HG02588 (cell line): ENCODE data around the gene SCN5A.
A peak's percentile ranks its signal among the peaks of the same experiment; 100 is the strongest.

Source experiments
- ATAC-seq: cut with Tn5 transposase; IDR thresholded peaks from one replicate; pipeline ENCODE4 v1.9.1; 2021; ENCODE audit warnings: mild to moderate bottlenecking, moderate library complexity; ENCODE audit not compliant: unreplicated experiment

SCN5A gene

DNA sequence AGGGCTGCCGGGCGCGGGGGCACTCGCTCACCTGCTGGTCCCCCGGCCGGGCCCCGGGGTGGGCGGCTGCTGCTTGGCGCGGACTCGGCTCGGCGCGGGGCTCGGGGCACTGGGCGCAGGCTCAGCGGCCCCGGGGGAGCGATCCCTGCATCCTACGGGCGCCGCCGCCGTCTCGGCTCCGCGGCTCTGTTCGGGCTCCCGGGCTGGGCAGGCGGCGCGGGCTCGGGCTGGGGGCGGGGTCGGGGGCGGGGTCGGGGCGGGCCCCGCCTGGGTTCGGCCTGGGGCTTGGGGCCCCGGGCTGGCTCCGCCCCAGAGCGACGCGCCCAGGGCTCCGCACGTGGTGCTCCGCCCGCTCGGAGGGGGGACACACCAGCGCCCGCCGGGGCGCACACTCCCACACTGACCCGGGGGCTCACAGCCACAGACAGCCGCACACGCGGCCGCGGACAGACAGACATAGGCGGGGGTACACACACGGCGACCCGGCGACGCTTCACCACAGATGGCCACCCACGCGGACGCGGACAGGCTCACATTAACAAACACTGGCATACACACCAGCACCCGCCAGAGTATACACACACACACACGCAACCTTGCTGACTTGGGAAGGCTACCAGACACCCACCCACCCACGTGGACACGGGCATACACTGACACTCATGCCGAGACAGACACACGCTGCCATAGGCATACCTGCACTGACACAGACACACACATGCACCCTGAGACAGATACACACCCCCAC lies at the start of gene SCN5A:
Gene SCN5A, minus strand, starts transcription at position 188 of the 748 bp plus-strand sequence. CDS start 16,380 bp downstream, outside the sequence.
- ATAC-seq, result peak; percentile 60

DNA sequence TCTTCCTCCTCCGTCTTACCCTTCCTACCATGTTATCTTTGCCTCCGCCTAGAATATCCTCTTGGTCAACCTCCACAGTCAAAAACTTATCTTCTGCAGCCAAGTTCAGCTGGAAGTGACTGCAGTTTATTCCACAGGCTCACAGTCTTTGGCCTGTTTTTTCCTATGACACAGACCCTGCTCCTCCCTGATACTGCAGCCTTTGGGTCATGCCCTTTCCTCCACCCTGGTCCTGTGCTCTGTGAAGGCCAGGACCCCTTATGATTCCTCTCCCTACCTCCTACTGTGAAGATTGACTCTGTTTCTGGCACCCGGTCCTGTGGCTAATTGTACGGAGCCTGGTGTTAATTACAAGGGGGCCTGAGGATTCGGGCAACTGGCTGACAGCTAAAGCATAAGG lies 49.3 kb upstream of the SCN5A start:
- ATAC-seq, result no peak

- no peak for ATAC-seq
Observed at GRCh38 chr3:38698061-38698460, 48.6 kb upstream of the SCN5A start.

- ATAC-seq, result no peak
Observed at GRCh38 chr3:38696034-38696433, 46.5 kb upstream of the SCN5A start.

GRCh38 chr3:38690185-38690584 lies 40.7 kb upstream of the SCN5A start:
- ATAC-seq, result no peak

DNA sequence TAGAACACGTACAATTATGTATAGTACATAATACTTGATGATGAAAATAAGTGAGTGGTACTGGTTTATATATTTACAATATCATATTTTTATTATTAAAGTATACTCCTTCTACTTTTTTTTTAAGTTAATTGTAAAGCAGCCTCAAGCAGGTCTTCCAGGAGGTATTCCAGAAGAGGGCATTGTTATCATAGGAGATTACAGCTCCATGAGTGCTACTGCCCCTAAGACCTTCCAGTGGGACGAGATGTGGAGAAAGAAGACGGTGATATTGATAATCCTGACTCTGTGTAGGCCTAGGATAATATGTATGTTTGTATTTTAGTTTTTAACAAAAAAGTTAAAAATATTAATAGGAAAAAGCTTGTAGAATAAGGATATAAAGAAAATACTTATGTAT lies 40.3 kb upstream of the SCN5A start:
- ATAC-seq, result no peak

GRCh38 chr3:38689346-38689745 lies 39.9 kb upstream of the SCN5A start:
- no peak for ATAC-seq

DNA sequence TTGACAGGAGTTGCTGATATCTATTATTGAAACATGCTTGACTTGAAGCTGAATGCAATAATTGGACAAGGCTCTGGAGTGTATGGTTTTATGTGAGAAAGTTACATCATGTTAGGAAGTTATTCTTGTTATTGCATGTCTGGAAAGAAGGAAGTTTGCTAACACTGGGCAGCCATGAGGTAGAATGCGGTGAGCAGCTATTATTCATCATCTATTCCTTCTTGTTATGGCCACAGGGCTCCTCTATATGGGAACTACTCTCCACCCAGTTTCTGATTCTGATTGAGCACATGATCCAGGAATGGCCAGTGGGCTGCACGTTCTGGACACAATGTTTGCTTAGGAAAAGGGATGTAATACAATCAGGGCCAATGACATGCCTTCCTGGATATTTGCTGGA lies 37.8 kb upstream of the SCN5A start:
- no peak for ATAC-seq

DNA sequence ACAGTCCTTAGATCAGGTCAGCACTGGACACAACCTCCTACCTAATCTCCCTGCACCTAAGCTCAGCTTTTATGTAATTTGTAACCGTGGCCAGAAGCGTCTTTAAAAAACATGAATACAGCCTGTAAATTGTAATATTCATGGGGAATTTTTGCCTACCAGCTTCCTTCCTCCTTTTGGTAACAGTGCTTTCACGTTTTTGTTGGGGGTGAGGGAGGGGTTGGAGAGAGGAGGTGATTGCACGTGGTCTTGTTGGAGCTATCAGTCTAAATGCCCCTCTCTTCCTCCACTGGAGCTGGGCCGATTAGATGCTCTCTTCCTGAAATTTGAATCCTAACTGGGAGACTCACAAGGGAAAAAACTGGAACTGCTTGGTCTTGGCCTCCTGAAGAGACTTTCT lies 35.1 kb upstream of the SCN5A start:
- no peak for ATAC-seq

DNA sequence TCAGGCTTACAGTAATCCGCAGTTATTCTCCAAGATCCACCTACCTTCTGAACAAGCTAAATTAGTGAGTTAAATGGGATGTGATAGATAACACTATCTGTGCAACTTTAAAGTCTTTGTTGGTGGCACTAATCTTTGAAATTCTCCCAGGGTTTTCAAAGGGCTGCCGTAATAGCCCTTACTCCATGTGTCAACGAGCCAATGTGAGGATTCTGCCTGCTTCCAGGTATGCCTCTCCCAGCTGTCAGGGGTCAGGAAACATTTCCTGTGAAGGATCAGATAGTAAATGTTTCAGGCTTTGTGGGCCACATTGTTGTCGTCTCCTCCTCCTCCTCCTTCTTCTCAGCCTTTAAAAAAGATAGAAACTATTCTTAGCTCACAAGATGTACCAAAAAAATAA lies 20.2 kb upstream of the SCN5A start:
- ATAC-seq, result no peak

DNA sequence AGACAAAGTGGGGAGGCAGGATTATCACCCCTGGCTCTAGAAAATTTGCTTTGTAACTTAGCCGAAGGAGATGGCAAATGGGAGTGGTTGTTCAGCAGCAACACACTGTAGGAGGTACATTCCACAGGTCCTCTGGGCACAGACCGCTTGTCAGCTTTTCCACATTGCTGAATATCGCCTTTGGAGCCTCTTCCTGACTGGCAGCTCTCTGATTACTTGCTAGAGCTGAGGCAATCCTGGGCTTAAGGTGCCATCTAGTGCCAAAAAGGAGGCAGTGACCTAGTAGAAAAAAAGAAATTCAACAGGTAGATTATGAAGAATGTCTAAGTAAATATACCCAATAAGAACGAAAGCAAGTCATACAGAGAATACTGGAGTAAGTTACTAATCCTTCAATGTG lies 13.1 kb upstream of the SCN5A start:
- ATAC-seq, result no peak

DNA sequence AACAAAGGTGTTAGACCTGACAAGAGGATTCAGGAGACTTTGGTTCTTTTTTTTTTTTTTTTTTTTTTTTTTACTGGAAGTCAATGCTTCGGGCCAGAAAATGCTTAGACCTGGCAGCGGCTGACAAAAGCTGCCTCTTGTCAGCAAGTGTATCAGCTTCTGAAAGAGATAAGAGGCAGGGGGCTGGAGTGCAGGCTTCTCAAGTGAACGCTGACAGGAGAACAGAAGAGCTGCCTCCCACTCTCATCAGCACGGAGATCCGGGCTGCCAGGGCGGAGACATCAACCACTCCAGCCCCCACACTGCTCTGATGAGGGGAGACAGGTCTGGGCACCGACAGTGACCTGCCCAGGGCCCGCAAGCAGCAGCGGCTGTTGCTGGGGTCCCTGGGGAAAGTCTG lies 9.4 kb upstream of the SCN5A start:
- no peak for ATAC-seq

DNA sequence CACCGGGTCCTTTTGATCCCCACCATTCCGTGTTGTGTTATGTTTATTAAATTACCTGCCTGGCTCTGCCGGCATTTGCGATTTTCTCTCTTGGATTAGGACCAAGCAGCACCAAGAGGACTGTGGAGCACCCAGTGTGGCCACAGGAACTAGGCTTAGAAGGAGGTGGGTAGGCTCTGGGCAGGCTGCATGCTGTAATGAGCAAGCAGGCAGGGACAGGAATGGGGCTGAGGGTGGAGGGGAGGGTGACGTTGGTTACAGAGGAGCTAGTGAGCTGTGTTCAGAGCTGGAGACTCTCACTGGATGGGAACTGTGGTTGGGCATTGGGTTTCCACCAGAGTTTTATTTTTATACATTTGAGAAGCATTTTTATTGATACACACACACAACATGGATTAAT lies 7.9 kb upstream of the SCN5A start:
- no peak for ATAC-seq

DNA sequence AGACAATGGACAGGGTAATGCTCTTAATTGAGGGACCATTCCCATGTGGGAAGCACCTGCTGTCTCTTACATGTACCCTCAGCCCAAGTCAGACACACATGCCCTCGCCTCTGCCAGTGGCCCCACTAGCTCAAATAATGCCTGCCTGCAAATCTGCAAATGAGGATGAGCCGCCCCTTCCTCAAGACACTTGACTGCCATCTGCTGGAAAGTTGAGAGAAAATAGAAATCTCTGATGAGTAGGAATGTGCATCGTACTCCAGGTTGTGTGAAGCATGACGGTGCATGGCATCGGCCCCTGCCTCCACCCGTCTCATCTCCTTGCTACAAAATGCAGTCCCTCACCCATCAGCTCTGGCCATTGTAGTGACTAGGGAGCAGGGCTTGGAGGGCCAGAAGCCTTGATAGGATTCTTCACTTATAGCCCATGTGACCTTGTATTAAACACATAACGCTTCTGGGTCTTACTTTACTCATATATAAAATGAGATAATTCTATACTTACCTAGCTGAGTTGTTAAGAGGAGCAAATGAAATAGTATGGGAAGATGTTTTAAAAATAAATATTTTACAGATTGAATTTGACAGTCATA lies 6.3 kb upstream of the SCN5A start:
- no peak for ATAC-seq

DNA sequence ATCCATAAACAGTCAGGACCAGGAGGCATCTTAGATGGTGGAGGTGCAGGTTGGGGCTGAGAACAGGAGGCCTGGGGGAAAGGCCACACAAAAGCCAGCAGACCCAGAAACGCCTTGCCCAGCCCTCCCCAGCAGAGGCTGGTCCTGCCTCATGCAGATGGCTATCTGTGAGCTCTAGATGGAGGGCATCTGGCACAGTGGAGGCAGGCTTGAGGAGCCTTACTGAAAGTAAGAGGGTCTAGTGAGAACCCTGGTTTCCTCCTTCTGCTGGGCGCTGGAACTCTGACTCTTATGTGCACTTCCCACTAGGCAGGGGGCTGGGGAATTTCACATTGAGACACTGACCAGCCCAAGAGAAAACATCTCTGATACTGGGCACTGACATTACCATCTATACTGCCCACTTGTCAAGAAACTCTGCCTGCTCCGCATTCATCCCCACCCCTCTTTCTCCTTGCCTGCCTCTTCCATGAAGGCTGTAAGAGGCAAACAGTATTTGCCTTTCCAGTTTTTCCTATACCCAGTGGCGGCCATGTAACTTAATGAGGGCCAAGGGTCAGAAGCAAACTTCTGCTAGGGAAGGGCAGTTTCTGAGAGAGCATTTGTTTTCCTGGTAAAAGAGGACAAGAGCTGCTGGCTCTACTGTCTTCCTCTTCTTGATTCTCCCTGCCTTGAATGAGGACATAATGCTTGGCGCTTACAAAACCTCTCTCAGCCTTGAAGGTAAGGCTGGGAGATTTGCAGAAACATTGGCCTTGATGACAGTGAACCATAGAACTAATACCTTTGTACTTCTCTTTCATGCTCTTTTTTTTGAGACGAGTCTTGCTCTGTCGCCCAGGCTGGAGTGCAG lies 4.4 kb upstream of the SCN5A start:
- no peak for ATAC-seq

DNA sequence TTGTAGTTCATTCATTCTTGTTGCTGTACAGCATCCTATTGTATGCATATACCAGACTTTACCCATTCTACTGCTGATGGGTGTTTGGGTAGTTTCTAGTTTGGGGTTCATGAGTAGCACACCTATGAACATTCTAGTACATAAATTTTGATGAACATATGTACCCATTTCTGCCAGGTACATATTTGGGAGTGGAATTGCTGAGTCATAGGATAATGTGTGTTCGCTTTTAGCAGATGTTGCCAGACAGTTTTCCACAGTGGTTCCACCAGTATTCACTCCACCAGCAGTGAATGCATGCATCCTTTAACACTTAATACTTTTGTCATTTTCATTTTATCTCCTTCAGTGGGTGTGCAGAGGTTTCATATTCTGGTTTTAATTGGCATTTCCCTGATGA lies 3.4 kb upstream of the SCN5A start:
- no peak for ATAC-seq

GRCh38 chr3:38651153-38651789 lies 1.8 kb upstream of the SCN5A start:
- ATAC-seq, result peak; percentile 58

DNA sequence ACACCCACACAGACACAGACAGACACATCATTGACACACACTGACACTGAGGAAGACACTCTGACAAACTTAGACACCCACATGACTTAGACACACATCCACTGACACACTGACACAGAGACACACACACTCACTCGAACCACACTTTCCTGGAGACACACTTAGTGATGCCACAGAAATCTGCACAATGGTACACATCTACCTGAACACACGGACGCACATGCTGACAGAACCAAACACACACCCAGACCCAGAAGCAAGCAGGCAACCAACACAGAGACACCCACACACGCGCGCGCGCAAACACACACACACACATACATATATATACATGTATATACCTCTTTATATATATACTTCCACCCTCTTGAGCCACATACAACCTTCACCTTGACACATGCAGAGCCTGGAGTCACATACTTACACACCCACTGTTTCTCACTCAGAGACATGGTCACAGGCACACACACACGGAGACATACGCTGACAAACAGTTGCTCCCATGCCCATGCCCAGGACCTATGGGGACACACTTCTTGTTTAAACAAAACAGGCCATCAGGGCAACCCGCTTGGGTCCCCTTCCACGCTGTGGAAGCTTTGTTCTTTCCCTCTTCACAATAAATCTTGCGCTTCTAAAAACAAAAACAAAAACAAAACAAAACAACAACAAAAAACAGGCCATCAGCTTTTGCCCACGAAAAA lies 913 bp upstream of the SCN5A start:
- no peak for ATAC-seq

GRCh38 chr3:38648659-38649499 lies 608 bp downstream of the SCN5A start:
- ATAC-seq, result no peak
